SK-N-SH (cell line): ENCODE results near the gene KLHL35. TPM values are rescaled to one million over a fixed set of nuclear protein-coding genes. Genes with fewer than 3 reads are reported as not detected.

Experiments used
- CTCF ChIA-PET: fragments of 300-600, 350-600 bp; formaldehyde crosslinking; extraction: SDS; loops from one replicate; lab custom pipeline; 2021; lab: Yijun Ruan, JAX
- POLR2A ChIA-PET: fragments of 350-600 bp; sonication (Branson Sonifier 250); formaldehyde crosslinking; extraction: SDS; loops from one replicate; lab custom pipeline; 2020; ENCODE audit warnings: antibody characterized with exemption, inconsistent platforms; lab: Yijun Ruan, JAX
- DNase-seq: peaks from one replicate; pipeline ENCODE4 v3.0.0; 2012
- H2AFZ ChIP-seq: fragments of 200-600 bp; sonication (generic); 2 replicates; pipeline ENCODE4 v1.8.1; 2016; ENCODE audit warnings: antibody characterized with exemption, mild to moderate bottlenecking, low read depth
- H3F3A ChIP-seq: fragments of 200-600 bp; sonication (generic); replicated peaks from 2 replicates; pipeline ENCODE3; 2016; ENCODE audit warnings: antibody characterized with exemption, mild to moderate bottlenecking; ENCODE audit not compliant: insufficient read depth
- H3K27ac ChIP-seq, 2 experiments: fragments of 200-500 bp in 1 of 2; fragments of 200-600 bp in 1 of 2; sonication (Bioruptor generic) in 1 of 2; sonication (generic), shearing (Covaris generic) in 1 of 2; 2 replicates each; pipeline versions ENCODE4 v1.5.1 to v1.6.1; 2014 to 2016; ENCODE audit warnings: low read depth in 2 of 2, inconsistent platforms in 1 of 2, low read length in 1 of 2, mild to moderate bottlenecking in 1 of 2, mixed read lengths in 1 of 2
- H3K27me3 ChIP-seq: fragments of 200-600 bp; sonication (generic), shearing (Covaris generic); 2 replicates; pipeline ENCODE4 v1.6.1; 2016; ENCODE audit warnings: mixed run types; ENCODE audit not compliant: insufficient read depth
- H3K36me3 ChIP-seq, 2 experiments: fragments of 200-500 bp in 1 of 2; fragments of 200-600 bp in 1 of 2; sonication (Bioruptor generic) in 1 of 2; sonication (generic) in 1 of 2; replicated peaks in 1 of 2; 2 replicates each; pipeline versions ENCODE3 to v1.5.1; 2014 to 2016; ENCODE audit warnings: low read length in 1 of 2, mild to moderate bottlenecking in 1 of 2; ENCODE audit not compliant: insufficient read depth in 2 of 2, control insufficient read depth in 1 of 2
- H3K4me1 ChIP-seq, 2 experiments: fragments of 200-500 bp in 1 of 2; fragments of 200-600 bp in 1 of 2; sonication (Bioruptor generic) in 1 of 2; sonication (generic), shearing (Covaris generic) in 1 of 2; 2 replicates each; pipeline versions ENCODE4 v1.5.1 to v1.6.1; 2014 to 2016; ENCODE audit warnings: low read depth in 1 of 2, low read length in 1 of 2, mixed run types in 1 of 2; ENCODE audit not compliant: insufficient read depth in 2 of 2, control insufficient read depth in 1 of 2
- H3K4me2 ChIP-seq: fragments of 200-600 bp; sonication (generic), shearing (Covaris generic); 2 replicates; pipeline ENCODE4 v1.6.1; 2017; ENCODE audit warnings: mixed run types
- H3K4me3 ChIP-seq, 2 experiments: fragments of 200-500 bp in 1 of 2; fragments of 200-600 bp in 1 of 2; sonication (Bioruptor generic) in 1 of 2; sonication (generic), shearing (Covaris generic) in 1 of 2; 2 replicates each; pipeline versions ENCODE4 v1.5.1 to v1.8.1; 2014 to 2016; ENCODE audit warnings: low read depth in 2 of 2, inconsistent platforms in 1 of 2, low read length in 1 of 2, mild to moderate bottlenecking in 1 of 2, mixed read lengths in 1 of 2, moderate library complexity in 1 of 2
- H3K79me2 ChIP-seq: fragments of 200-600 bp; sonication (generic); 2 replicates; pipeline ENCODE4 v1.8.1; 2017; ENCODE audit warnings: mild to moderate bottlenecking; ENCODE audit not compliant: insufficient read depth
- H3K9ac ChIP-seq: fragments of 200-600 bp; sonication (generic); 2 replicates; pipeline ENCODE4 v1.6.1; 2017; ENCODE audit warnings: mixed run types
- H3K9me2 ChIP-seq: fragments of 200-600 bp; sonication (generic); 2 replicates; pipeline ENCODE4 v1.6.1; 2017; ENCODE audit warnings: mixed run types
- H3K9me3 ChIP-seq: fragments of 200-600 bp; sonication (generic); 2 replicates; pipeline ENCODE4 v1.6.1; 2017; ENCODE audit warnings: mixed run types, mild to moderate bottlenecking, moderate library complexity
- H4K20me1 ChIP-seq: fragments of 200-600 bp; sonication (generic); 2 replicates; pipeline ENCODE4 v1.6.1; 2017; ENCODE audit warnings: mild to moderate bottlenecking, mixed run types; ENCODE audit not compliant: insufficient read depth
- GATA2 ChIP-seq: sonication (generic); formaldehyde crosslinking; IDR thresholded peaks from 2 replicates; pipeline ENCODE4 v1.5.0; 2020; ENCODE audit warnings: mild to moderate bottlenecking, missing genetic modification reagents
- MXI1 ChIP-seq: IDR thresholded peaks from 2 replicates; pipeline ENCODE4 v1.6.1; 2012; ENCODE audit warnings: mild to moderate bottlenecking, low read depth, low read length, improper control_type of control experiment
- NRF1 ChIP-seq: IDR thresholded peaks from 2 replicates; pipeline ENCODE4 v1.6.1; 2012; ENCODE audit warnings: low read depth, mild to moderate bottlenecking, low read length
- RCOR1 ChIP-seq: fragments of 150-350 bp; IDR thresholded peaks from 2 replicates; pipeline ENCODE4 v1.6.1; 2017; ENCODE audit warnings: antibody characterized with exemption, low read length
- RXRA ChIP-seq: IDR thresholded peaks from 2 replicates; pipeline ENCODE4 v1.4.0; 2012; ENCODE audit warnings: low read depth, mild to moderate bottlenecking, borderline replicate concordance
- SMC3 ChIP-seq: IDR thresholded peaks from 2 replicates; pipeline ENCODE4 v1.6.1; 2012; ENCODE audit warnings: low read depth, low read length, improper control_type of control experiment
- TAF1 ChIP-seq: IDR thresholded peaks from 2 replicates; pipeline ENCODE4 v1.6.1; 2012; ENCODE audit warnings: low read depth, mild to moderate bottlenecking, low read length, moderate library complexity, borderline replicate concordance
- WGBS: methylation state at CpG from one replicate; pipeline ENCODE4 v1.1.6; 2017; ENCODE audit warnings: low lambda C conversion rate; 5-methylcytosine and 5-hydroxymethylcytosine counted together
- polyA plus RNA-seq, 3 experiments: library from polyadenylated mRNA; depleted of rRNA; stranded (reverse); fragments of >200 nt; gene quantifications; 2 replicates each; pipeline ENCODE4 v1.2.3, GENCODE V29; 2012

Gene KLHL35
- polyA plus RNA-seq, 1 of the 3 experiments (the other 2 are of a cell fraction), result 1.7 TPM

GRCh38 chr11:75394085-75394840 lies 38.7 kb downstream of the KLHL35 start:
- H3K9me2 ChIP-seq, result no peaks in the 10 kb centered on the region
- H3K27ac ChIP-seq, result no peak overlapping the region
- no peaks in the 10 kb centered on the region for H3F3A ChIP-seq
- H3K4me1 ChIP-seq, result no peaks in the 10 kb centered on the region
- CTCF ChIA-PET, result interaction anchor here (1.0 to 1.6 kb wide), 3 partner anchors 9 to 137 kb away, joined by 3 read pairs; no protein-coding TSS in a partner anchor
- H4K20me1 ChIP-seq, result no peaks in the 10 kb centered on the region
- H3K4me2 ChIP-seq, result no peak overlapping the region
- no peaks in the 10 kb centered on the region for H3K27me3 ChIP-seq
- H3K4me3 ChIP-seq, result no peak overlapping the region
- no peak for DNase-seq
- H2AFZ ChIP-seq, result no peak overlapping the region
- POLR2A ChIA-PET, result no interaction called here
- no peaks in the 10 kb centered on the region for H3K36me3 ChIP-seq
- TF ChIP-seq MXI1 (no peak), RCOR1 (no peak)
- no peaks in the 10 kb centered on the region for H3K79me2 ChIP-seq
- 60% methylated on average over 8 of the region's 8 CpGs for WGBS
- no peak overlapping the region for H3K9ac ChIP-seq
- H3K9me3 ChIP-seq, result no peaks in the 10 kb centered on the region

- Histone ChIP-seq H3K36me3 (no peaks in the 10 kb centered on the region), H3K9me2 (no peaks in the 10 kb centered on the region), H2AFZ (no peak overlapping the region), H3K9me3 (no peaks in the 10 kb centered on the region), H3K4me3 (no peak overlapping the region), H3K4me2 (no peak overlapping the region), H3K27ac (no peak overlapping the region), H4K20me1 (no peaks in the 10 kb centered on the region), H3K4me1 (peaks cover 0 to 7% of the 10 kb centered on the region in 2 experiments; a peak in 1 of 4 replicates), H3K79me2 (no peaks in the 10 kb centered on the region), H3K9ac (no peak overlapping the region), H3F3A (no peaks in the 10 kb centered on the region), H3K27me3 (no peaks in the 10 kb centered on the region)
- TF ChIP-seq GATA2 (no peak), RXRA (no peak), NRF1 (no peak), TAF1 (no peak)
- no peak for DNase-seq
- CTCF ChIA-PET, result interaction anchor here (1.0 to 24.8 kb wide), 15 partner anchors 9 to 460 kb away, joined by 3 to 701 read pairs (median 15); partner anchors contain the start of genes GDPD5, KLHL35 and RPS3
- 79% methylated on average over 7 of the region's 7 CpGs for WGBS
- POLR2A ChIA-PET, result no interaction called here
These were observed 43.1 kb downstream of the KLHL35 start for GRCh38 chr11:75389925-75390324.

GRCh38 chr11:75389276-75389605 lies 43.8 kb downstream of the KLHL35 start:
- Histone ChIP-seq H3K27ac (no peak overlapping the region), H3F3A (no peaks in the 10 kb centered on the region), H3K4me2 (no peak overlapping the region), H3K9me2 (no peaks in the 10 kb centered on the region), H3K79me2 (no peaks in the 10 kb centered on the region), H3K4me1 (peaks cover 0 to 9% of the 10 kb centered on the region in 2 experiments; a peak in 1 of 4 replicates), H3K9me3 (no peaks in the 10 kb centered on the region), H2AFZ (0 out of 2 replicates have a peak overlapping the region, but pooled peaks have one; percentile 48), H4K20me1 (no peaks in the 10 kb centered on the region), H3K27me3 (no peaks in the 10 kb centered on the region), H3K9ac (no peak overlapping the region), H3K4me3 (no peak overlapping the region), H3K36me3 (no peaks in the 10 kb centered on the region)
- no peak for DNase-seq
- ChIA-PET POLR2A (interaction anchor here (0.9 kb wide), 1 partner anchor 39 kb away, joined by 3 read pairs; no protein-coding TSS in a partner anchor), CTCF (interaction anchor here (0.6 to 24.8 kb wide), 41 partner anchors 9 to 459 kb away, joined by 3 to 701 read pairs (median 4); partner anchors contain the start of genes GDPD5, KLHL35 and RPS3)
- WGBS, result 67% methylated on average over 11 of the region's 11 CpGs
- TF ChIP-seq SMC3, result no peak
